Retinal pigment epithelial cell (primary cell): ENCODE data around the gene GLYATL3.

Experiments used
- DNase-seq: peaks from one replicate; pipeline ENCODE4 v3.0.0-alpha.2; 2010; ENCODE audit warnings: low read depth
- H3K4me3 ChIP-seq: 2 replicates; pipeline ENCODE4 v1.5.1; 2011; ENCODE audit warnings: mild to moderate bottlenecking, low read length, control low read depth, moderate library complexity
- CTCF ChIP-seq: conservative IDR thresholded peaks from 2 replicates; pipeline ENCODE4 v1.5.1; 2011; ENCODE audit warnings: low read depth, low read length, control low read depth, inconsistent platforms

The GLYATL3 gene

GRCh38 chr6:49540614-49541013, 40.9 kb downstream of the GLYATL3 start:
- no peak overlapping the region for H3K4me3 ChIP-seq

GRCh38 chr6:49541210-49541724, 41.5 kb downstream of the GLYATL3 start:
- DNase-seq = peak; percentile 81
- no peak for TF ChIP-seq CTCF
- H3K4me3 ChIP-seq = no peak overlapping the region

More at GRCh38 chr6:49540614-49541013, 40.9 kb downstream of the GLYATL3 start:
- no peak for DNase-seq
- TF ChIP-seq CTCF = no peak

GRCh38 chr6:49541936-49542335, 42.2 kb downstream of the GLYATL3 start:
- TF ChIP-seq CTCF = no peak
- no peak overlapping the region for H3K4me3 ChIP-seq
- no peak for DNase-seq

GRCh38 chr6:49543087-49543858, 43.5 kb downstream of the GLYATL3 start:
- no peak for DNase-seq
- H3K4me3 ChIP-seq = no peak overlapping the region
- TF ChIP-seq CTCF = no peak

GRCh38 chr6:49546331-49546730, 46.6 kb downstream of the GLYATL3 start:
- H3K4me3 ChIP-seq = no peak overlapping the region
- DNase-seq = no peak
- TF ChIP-seq CTCF = no peak

GRCh38 chr6:49548613-49549304, 49.0 kb downstream of the GLYATL3 start:
- peak; percentile 38 for TF ChIP-seq CTCF
- no peak for DNase-seq
- H3K4me3 ChIP-seq = no peak overlapping the region
